Upper lobe of left lung (tissue), 6 donors: Measurements from ENCODE around the gene SNRPD2. TPM values are rescaled to one million over a fixed set of nuclear protein-coding genes. Genes with fewer than 3 reads are reported as not detected.
A peak's percentile ranks its signal among the peaks of the same experiment; 100 is the strongest.

Experiments
- ATAC-seq, 2 donors: fragments of 200-7000 bp; cut with Tn5 transposase; one replicate each; pipeline ENCODE4 v1.9.1; 2022; ENCODE audit warnings: mild to moderate bottlenecking in 2 of 2, moderate library complexity in 2 of 2; ENCODE audit not compliant: low FRiP score in 2 of 2
- DNase-seq, 2 donors: peaks; one replicate each; pipeline ENCODE4 v3.0.0-alpha.2; 2019 to 2020
- H3K27ac ChIP-seq, 4 donors: fragments of 200-600 bp; sonication (generic); one replicate each; pipeline ENCODE4 v1.5.1; 2016 to 2019
- H3K27me3 ChIP-seq, 4 donors: fragments of 200-600 bp; sonication (generic); one replicate each; pipeline ENCODE4 v1.5.1; 2017 to 2019
- H3K36me3 ChIP-seq, 4 donors: fragments of 200-600 bp; sonication (generic); one replicate each; pipeline ENCODE4 v1.5.1; 2016 to 2019
- H3K4me1 ChIP-seq, 4 donors: fragments of 200-600 bp; sonication (generic); one replicate each; pipeline ENCODE4 v1.5.1; 2018 to 2019
- H3K4me3 ChIP-seq, 4 donors: fragments of 200-600 bp; sonication (generic); one replicate each; pipeline ENCODE4 v1.5.1; 2017 to 2019; ENCODE audit warnings: mild to moderate bottlenecking in 2 of 4, moderate library complexity in 1 of 4
- H3K9me3 ChIP-seq, 4 donors: fragments of 200-600 bp; sonication (generic); one replicate each; pipeline ENCODE4 v1.5.1; 2018 to 2019
- CTCF ChIP-seq, 6 experiments: fragments of 450-650 bp in 4 of 6; fragments of 200-600 bp in 2 of 6; sonication (generic) in 2 of 6; IDR thresholded peaks; one replicate each; pipeline ENCODE4 v1.5.1; 2016 to 2019; ENCODE audit warnings: antibody characterized with exemption in 6 of 6
- EP300 ChIP-seq, 4 donors: sonication (generic); formaldehyde crosslinking; IDR thresholded peaks; one replicate each; pipeline ENCODE4 v1.5.1; 2017; ENCODE audit warnings: antibody characterized with exemption in 4 of 4, control low read depth in 2 of 4
- POLR2A ChIP-seq, 4 donors: fragments of 450-650 bp; IDR thresholded peaks; one replicate each; pipeline ENCODE4 v1.5.1; 2016 to 2017; ENCODE audit warnings: antibody characterized with exemption in 4 of 4, mild to moderate bottlenecking in 2 of 4
- POLR2AphosphoS5 ChIP-seq, 2 donors: sonication (generic); formaldehyde crosslinking; IDR thresholded peaks; one replicate each; pipeline ENCODE4 v1.5.1; 2017; ENCODE audit warnings: antibody characterized with exemption in 2 of 2
- WGBS, 2 donors: methylation state at CpG; one replicate each; pipeline ENCODE4 v1.1.5; 2017 to 2018; 5-methylcytosine and 5-hydroxymethylcytosine counted together
- total RNA-seq, 6 donors: library from RNA; depleted of rRNA in 4 of 6; stranded (reverse); fragments of >200 nt in 4 of 6; gene quantifications; one replicate each; pipeline versions ENCODE4 v1.1.0 to v1.2.1, GENCODE V29; 2016 to 2021
- donor health status: DM: no; HTN: no; CAD: no; lungs with moderate emphysema.
- donor health status: DM: no; HTN: yes; CAD: no; lungs with severe emphysema.

The SNRPD2 gene
- total RNA-seq, 6 donors from 2014 or later: 58.7 to 261 (median 161) TPM

GRCh38 chr19:45716359-45717130 lies 24.8 kb upstream of the SNRPD2 start:
- Histone ChIP-seq H3K27ac (peak overlapping the region; percentile 50 to 95 (median 94)), H3K4me1 (peaks cover 16 to 26% (median 17%) of the 10 kb centered on the region in 4 donors), H3K9me3 (no peaks in the 10 kb centered on the region), H3K36me3 (peaks cover 0 to 18% (median 17%) of the 10 kb centered on the region in 4 donors), H3K27me3 (no peaks in the 10 kb centered on the region), H3K4me3 (peak overlapping the region; percentile 44 to 74 (median 61))
- DNase-seq (peak in 1 of 2 donors; percentile 44), ATAC-seq (no peak)
- TF ChIP-seq POLR2A (IDR thresholded peaks at IDR 0.05) (peak in 1 of 4 donors; percentile 19), POLR2AphosphoS5 (IDR thresholded peaks at IDR 0.05) (no peak), CTCF (IDR thresholded peaks at IDR 0.05) (no peak), EP300 (IDR thresholded peaks at IDR 0.05) (no peak)
- 2% methylated on average over 21 to 24 of the region's 24 CpGs for WGBS, 2 donors

DNA sequence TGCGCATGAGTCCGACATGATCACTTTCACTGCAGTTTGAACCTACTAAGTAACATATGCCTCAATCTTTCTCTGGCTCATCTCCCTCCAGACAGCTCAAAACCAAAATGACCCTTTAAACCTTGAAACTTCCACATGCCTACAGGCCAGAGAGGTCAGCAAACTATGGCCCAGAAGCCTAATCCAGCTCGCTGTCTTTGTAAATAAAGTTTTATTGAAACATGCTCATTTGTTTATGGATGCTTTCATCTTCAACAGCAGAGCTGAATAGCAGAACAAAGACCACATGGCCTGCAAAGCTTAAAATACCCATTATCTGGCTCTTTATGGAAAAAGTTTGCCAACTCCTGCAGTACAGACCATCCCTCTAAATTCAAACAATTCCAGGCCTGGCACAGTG lies 23.4 kb upstream of the SNRPD2 start:
- DNase-seq (no peak), ATAC-seq (no peak)
- H3K27ac ChIP-seq: no peak overlapping the region
- H3K9me3 ChIP-seq: no peaks in the 10 kb centered on the region
- no peaks in the 10 kb centered on the region for H3K27me3 ChIP-seq
- 94 to 98% methylated on average over 3 of the region's 3 CpGs for WGBS, 2 donors
- H3K4me1 ChIP-seq: peaks cover 16 to 17% (median 17%) of the 10 kb centered on the region in 4 donors
- TF ChIP-seq CTCF (IDR thresholded peaks at IDR 0.05): no peak
- TF ChIP-seq EP300 (IDR thresholded peaks at IDR 0.05): no peak
- TF ChIP-seq POLR2AphosphoS5 (IDR thresholded peaks at IDR 0.05): no peak
- TF ChIP-seq POLR2A (IDR thresholded peaks at IDR 0.05): no peak
- H3K4me3 ChIP-seq: no peak overlapping the region
- H3K36me3 ChIP-seq: peaks cover 4 to 27% (median 21%) of the 10 kb centered on the region in 4 donors

- ATAC-seq: no peak
- TF ChIP-seq CTCF (IDR thresholded peaks at IDR 0.05) (no peak), EP300 (IDR thresholded peaks at IDR 0.05) (no peak), POLR2AphosphoS5 (IDR thresholded peaks at IDR 0.05) (no peak), POLR2A (IDR thresholded peaks at IDR 0.05) (no peak)
- 90 to 96% methylated on average over 13 to 14 of the region's 15 CpGs for WGBS, 2 donors
Measured at GRCh38 chr19:45713141-45713540, 21.4 kb upstream of the SNRPD2 start.

DNA sequence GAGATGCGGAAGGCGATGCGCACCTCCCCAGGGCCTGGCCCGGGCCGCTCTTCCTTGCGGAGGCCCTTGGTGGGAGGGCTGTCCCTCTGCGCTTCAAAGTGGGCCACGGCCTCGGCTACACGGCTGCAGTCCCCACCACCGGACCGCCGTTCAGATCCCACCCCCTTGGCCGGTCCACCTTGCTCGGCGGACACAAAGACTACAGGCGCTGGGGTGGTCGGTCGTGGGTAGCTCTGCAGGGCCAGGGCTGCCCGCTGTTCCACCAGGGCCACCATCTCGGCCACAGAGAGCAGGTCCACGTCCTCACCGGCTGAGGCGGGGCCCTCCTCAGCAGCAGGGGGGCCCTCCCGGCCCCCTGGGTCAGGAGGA lies 20.9 kb upstream of the SNRPD2 start:
- H3K9me3 ChIP-seq: no peaks in the 10 kb centered on the region
- H3K4me3 ChIP-seq: no peak overlapping the region
- peak in 1 of 2 donors; percentile 80 for DNase-seq
- H3K36me3 ChIP-seq: peaks cover 4 to 27% (median 21%) of the 10 kb centered on the region in 4 donors
- no peak overlapping the region for H3K27ac ChIP-seq
- no peaks in the 10 kb centered on the region for H3K27me3 ChIP-seq
- ATAC-seq: no peak
- TF ChIP-seq EP300 (IDR thresholded peaks at IDR 0.05) (no peak), POLR2A (IDR thresholded peaks at IDR 0.05) (no peak), POLR2AphosphoS5 (IDR thresholded peaks at IDR 0.05) (no peak), CTCF (IDR thresholded peaks at IDR 0.05) (no peak)
- peaks cover 9 to 10% (median 10%) of the 10 kb centered on the region in 4 donors for H3K4me1 ChIP-seq
- 80 to 94% methylated on average over 1 to 18 of the region's 25 CpGs for WGBS, 2 donors

More at GRCh38 chr19:45713141-45713540, 21.4 kb upstream of the SNRPD2 start:
- Histone ChIP-seq H3K27me3 (no peaks in the 10 kb centered on the region), H3K4me3 (no peak overlapping the region), H3K27ac (no peak overlapping the region), H3K36me3 (peaks cover 4 to 27% (median 21%) of the 10 kb centered on the region in 4 donors), H3K4me1 (peaks cover 12 to 15% (median 14%) of the 10 kb centered on the region in 4 donors), H3K9me3 (no peaks in the 10 kb centered on the region)
- DNase-seq: peak in 1 of 2 donors; percentile 77
